ENCODE results near the gene SLIT3.
A peak's percentile ranks its signal among the peaks of the same experiment; 100 is the strongest.

Gene SLIT3

GRCh38 chr5:169015991-169016390, 284.9 kb downstream of the SLIT3 start:
- DNase-seq: no peak

GRCh38 chr5:169013846-169014245, 287.1 kb downstream of the SLIT3 start:
- DNase-seq: no peak

- DNase-seq: no peak
These were observed 287.7 kb downstream of the SLIT3 start for GRCh38 chr5:169013208-169013728.

- no peak for DNase-seq
These were observed 288.5 kb downstream of the SLIT3 start for GRCh38 chr5:169012450-169012849.

- DNase-seq: no peak
These were observed 289.5 kb downstream of the SLIT3 start for GRCh38 chr5:169011451-169011850.

GRCh38 chr5:169011009-169011408, 289.9 kb downstream of the SLIT3 start:
- no peak for DNase-seq

GRCh38 chr5:169009123-169009522, 291.8 kb downstream of the SLIT3 start:
- DNase-seq: no peak

- no peak for DNase-seq
These were observed 293.8 kb downstream of the SLIT3 start for GRCh38 chr5:169006842-169007790.

- no peak for DNase-seq
These were observed 296.4 kb downstream of the SLIT3 start for GRCh38 chr5:169004551-169004950.

GRCh38 chr5:169003721-169004541, 297.0 kb downstream of the SLIT3 start:
- DNase-seq: no peak

- DNase-seq: no peak
These were observed 297.9 kb downstream of the SLIT3 start for GRCh38 chr5:169002953-169003555.

GRCh38 chr5:169001394-169001793, 299.5 kb downstream of the SLIT3 start:
- DNase-seq: no peak

GRCh38 chr5:168995024-168995423, 305.9 kb downstream of the SLIT3 start:
- no peak for DNase-seq

- DNase-seq: no peak
These were observed 308.3 kb downstream of the SLIT3 start for GRCh38 chr5:168992687-168993086.

- DNase-seq: no peak
These were observed 308.9 kb downstream of the SLIT3 start for GRCh38 chr5:168992016-168992415.

GRCh38 chr5:168991311-168991710, 309.6 kb downstream of the SLIT3 start:
- no peak for DNase-seq

GRCh38 chr5:168990679-168991078, 310.3 kb downstream of the SLIT3 start:
- DNase-seq: no peak

GRCh38 chr5:168989731-168990505, 311.0 kb downstream of the SLIT3 start:
- DNase-seq: no peak

- no peak for DNase-seq
These were observed 312.2 kb downstream of the SLIT3 start for GRCh38 chr5:168988699-168989098.

GRCh38 chr5:168987543-168988300, 313.2 kb downstream of the SLIT3 start:
- peak in 1 of 2 experiments; percentile 12 for DNase-seq

- DNase-seq: no peak
These were observed 315.5 kb downstream of the SLIT3 start for GRCh38 chr5:168985454-168985853.
